Measurements from ENCODE around the gene RAN.
"Not testable (repeated sequence)": the region's sequence is repeated elsewhere in the genome, so short reads cannot be mapped to it uniquely, and the experiment has no call there.

The RAN gene

GRCh38 chr12:130879212-130879686, 7.4 kb downstream of the RAN start:
- DNase-seq: peak; percentile 18

DNA sequence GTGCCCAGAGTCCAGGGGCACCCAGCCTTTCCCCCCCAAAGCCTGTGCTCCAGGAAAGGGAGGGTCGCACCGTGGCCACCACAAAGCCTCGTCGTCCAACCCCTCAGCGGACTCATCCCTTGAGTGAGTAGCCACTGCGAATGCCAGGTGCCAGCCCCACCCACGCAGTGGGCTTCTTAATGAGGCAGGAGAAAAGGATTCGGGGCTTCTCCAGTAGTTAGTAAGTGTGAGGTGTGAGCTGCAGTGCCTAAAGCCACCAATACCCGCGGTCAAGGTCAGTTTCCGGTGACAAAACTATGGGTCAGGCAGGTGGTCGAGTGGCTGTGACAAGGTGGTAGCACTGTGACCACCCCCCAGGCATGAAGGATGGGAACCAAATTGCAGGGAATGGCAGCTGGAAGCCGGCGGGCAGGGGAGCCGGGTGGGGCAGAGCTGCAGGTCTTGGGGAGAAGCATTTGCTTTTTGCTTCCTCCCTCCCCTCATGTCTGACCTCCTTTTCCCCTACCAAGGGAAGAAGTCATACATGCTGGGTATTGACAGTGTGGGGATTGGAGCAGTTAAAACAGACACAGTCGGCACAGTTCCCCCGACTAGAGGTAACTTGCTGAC, 8.0 kb downstream of the RAN start:
- DNase-seq: peak; percentile 23

DNA sequence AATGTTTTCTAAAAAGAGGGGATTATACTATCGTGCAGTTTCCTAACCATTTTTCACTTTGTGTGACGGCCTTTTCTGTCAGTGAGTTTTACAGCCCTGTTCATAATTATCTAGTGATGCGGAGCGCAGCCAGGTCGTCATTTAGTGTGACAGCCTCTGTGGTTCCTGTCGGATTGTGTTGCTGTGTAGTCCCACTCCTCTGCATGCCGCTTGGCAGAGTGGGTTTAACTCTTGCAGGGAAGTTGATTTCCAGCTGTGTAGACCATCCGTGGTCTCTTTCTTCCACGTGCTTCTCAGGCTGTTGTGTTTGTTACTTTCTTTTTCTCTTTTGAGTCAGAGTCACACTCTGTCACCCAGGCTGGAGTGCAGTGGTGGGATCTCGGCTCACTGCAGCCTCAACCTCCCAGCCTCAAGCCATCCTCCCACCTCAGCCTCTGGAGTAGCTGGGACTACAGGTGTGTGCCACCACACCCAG, 8.6 kb downstream of the RAN start:
- peak; percentile 41 for DNase-seq

GRCh38 chr12:130881046-130881445, 9.2 kb downstream of the RAN start:
- no peak for DNase-seq

- DNase-seq: no peak
Measured at GRCh38 chr12:130881548-130881947, 9.7 kb downstream of the RAN start.

GRCh38 chr12:130887190-130887589, 15.3 kb downstream of the RAN start:
- DNase-seq: not testable (repeated sequence)

GRCh38 chr12:130904064-130904463, 32.2 kb downstream of the RAN start:
- no peak for DNase-seq

DNA sequence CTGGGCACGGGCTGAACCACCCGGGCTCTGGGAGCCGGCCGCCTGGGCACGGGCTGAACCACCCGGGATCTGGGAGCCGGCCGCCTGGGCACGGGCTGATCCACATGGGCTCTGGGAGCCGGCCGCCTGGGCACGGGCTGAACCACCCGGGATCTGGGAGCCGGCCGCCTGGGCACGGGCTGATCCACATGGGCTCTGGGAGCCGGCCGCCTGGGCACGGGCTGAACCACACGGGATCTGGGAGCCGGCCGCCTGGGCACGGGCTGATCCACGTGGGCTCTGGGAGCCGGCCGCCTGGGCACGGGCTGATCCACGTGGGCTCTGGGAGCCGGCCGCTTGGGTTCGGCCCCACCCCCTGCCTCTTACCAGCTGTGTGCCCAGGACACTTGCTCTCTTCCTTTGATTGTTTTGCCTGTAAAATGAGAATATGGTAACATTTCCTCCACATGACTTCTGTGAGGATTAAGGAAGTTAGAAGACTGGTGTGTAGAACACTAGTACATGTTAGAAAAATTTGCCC, 33.1 kb downstream of the RAN start:
- not testable (repeated sequence) for DNase-seq

DNA sequence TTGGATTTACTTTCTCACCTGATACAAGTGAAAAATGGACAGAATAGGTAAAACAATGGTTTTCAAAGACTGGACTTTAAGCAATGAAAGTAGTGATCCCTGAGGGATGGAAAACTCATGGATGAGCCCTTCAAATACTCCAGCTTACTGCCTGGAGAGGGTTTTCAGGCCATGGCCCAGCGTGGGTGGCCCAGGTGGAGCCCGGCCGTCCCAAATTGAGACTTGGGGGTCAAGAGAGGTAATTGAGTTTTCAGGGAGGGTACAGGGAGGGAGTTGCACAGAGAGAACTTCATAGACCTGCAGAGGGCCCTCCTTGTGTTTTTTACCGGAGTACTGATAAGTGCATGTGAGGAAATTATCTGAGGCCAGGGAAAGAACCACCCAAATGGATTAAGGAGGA, 37.2 kb downstream of the RAN start:
- DNase-seq: no peak

- no peak for DNase-seq
Measured at GRCh38 chr12:130911193-130911592, 39.3 kb downstream of the RAN start.

- no peak for DNase-seq
Measured at GRCh38 chr12:130911933-130912332, 40.1 kb downstream of the RAN start.

DNA sequence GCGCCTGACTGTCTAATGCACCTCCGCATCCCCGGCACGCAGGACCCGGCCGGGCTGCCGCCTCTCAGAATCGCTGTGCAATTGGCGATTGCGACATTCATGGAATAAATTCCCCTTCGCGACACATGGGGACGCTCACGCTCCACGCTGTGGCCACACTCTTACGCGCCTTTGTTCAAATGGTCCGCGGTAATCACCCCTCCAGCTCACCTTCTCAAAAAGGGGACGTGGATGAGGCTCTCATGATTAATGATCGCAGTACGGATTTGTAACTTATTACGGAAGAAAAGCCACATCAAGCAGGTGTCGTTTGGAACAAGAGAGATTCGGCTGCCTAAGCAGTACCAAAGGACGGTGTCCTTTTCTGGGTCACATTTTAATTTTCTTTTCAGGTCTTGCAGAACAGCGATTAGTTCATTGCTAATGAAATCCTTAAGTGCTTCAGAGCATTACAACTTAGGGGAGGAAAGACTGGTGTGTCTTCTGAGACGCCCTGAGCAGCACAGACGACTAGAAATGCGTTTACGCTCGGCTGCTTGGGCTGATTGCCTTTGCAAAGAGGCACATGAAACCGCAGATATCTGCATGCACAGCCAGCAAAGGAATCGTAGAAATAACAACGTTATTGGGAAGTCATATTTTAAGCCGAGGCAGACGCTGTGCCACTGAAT, 44.5 kb downstream of the RAN start:
- peak; percentile 44 for DNase-seq

GRCh38 chr12:130917607-130918006, 45.7 kb downstream of the RAN start:
- DNase-seq: no peak

DNA sequence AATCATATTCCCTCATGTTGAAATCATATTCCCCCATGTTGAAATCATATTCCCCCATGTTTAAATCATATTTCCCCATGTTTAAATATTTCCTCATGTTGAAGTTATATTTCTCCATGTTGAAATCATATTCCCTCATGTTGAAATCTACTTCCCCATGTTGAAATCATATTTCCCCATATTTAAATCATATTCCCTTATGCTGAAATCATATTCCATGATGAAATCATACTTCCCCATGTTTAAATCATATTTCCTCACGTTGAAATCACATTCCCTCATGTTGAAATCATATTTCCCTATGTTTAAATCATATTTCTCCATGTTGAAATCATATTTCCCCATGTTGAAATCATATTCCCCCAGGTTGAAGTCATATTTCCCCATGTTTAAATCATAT, 47.2 kb downstream of the RAN start:
- DNase-seq: no peak

DNA sequence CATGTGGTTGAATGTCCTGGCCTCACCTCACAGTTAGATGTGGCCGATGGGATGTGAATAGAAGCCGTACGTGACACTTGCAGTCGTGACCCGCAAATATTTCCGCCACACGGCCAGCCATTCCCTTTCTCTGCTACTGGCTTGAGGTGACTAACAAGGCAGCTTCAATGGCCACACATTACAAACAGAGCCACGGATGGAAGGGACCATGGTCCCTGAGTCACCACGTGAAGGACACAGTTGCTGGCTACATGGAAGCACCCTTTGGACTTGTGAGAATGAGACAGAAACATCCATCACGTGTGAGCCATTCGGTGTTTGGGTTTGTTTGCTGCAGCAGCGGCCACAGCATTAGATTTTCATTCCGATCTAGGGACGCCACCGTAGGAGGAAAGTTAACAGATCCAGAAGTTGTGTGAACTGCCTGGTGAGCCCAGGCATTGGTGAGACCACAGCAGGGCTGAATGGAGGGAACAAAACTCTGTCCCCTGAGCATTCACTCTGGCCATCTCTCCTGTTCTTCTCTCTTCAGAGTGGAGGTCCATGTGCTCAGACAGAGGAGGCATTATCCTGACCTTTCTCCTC, 48.3 kb downstream of the RAN start:
- DNase-seq: no peak

- DNase-seq: no peak
Measured at GRCh38 chr12:130920723-130921381, 49.0 kb downstream of the RAN start.

GRCh38 chr12:130922511-130922953, 50.7 kb downstream of the RAN start:
- no peak for DNase-seq

- DNase-seq: no peak
Measured at GRCh38 chr12:130924966-130925665, 53.2 kb downstream of the RAN start.

- DNase-seq: no peak
Measured at GRCh38 chr12:130925666-130926015, 53.8 kb downstream of the RAN start.

Data from activated CD4-positive, alpha-beta T cell treated with anti-CD3 and anti-CD28 coated beads for 48 hours (primary cell).